PFSK-1 (cell line): ENCODE data around the gene FOXK2.

Source experiments
- FOXP2 ChIP-seq: optimal IDR thresholded peaks from 2 replicates; pipeline ENCODE3; 2011; ENCODE audit warnings: borderline replicate concordance, control low read depth, inconsistent platforms; ENCODE audit not compliant: insufficient read depth; ENCODE audit errors: extremely low read length, extremely low read depth
- POLR2AphosphoS5 ChIP-seq: IDR thresholded peaks from 2 replicates; pipeline ENCODE4 v1.6.1; 2012; ENCODE audit warnings: low read depth, mild to moderate bottlenecking, control low read depth, low read length, moderate library complexity
- REST ChIP-seq, 2 experiments: IDR thresholded peaks; 2 replicates each; pipeline versions ENCODE4 v1.6.1 to v1.8.0; 2011 to 2012; ENCODE audit warnings: low read depth in 2 of 2, low read length in 2 of 2, control low read depth in 1 of 2, inconsistent platforms in 1 of 2, mild to moderate bottlenecking in 1 of 2, moderate library complexity in 1 of 2; ENCODE audit not compliant: insufficient read depth in 1 of 2
- TAF1 ChIP-seq: IDR thresholded peaks from 2 replicates; pipeline ENCODE4 v1.6.1; 2012; ENCODE audit warnings: low read length, control low read depth, borderline replicate concordance; ENCODE audit not compliant: insufficient read depth

- no peak for TF ChIP-seq REST (IDR thresholded peaks at IDR 0.05; ENCODE audit: insufficient read depth in 1 of 2, low read depth in 2 of 2, low read length in 2 of 2)
- TF ChIP-seq POLR2AphosphoS5, result no peak
- TF ChIP-seq TAF1, result no peak
- no peak for TF ChIP-seq FOXP2
Observed at GRCh38 chr17:82567286-82567685, 47.8 kb downstream of the FOXK2 start.
